HG02588 (cell line): ENCODE measurements around the gene B3GALT5.

ENCODE experiments used
- ATAC-seq: cut with Tn5 transposase; IDR thresholded peaks from one replicate; pipeline ENCODE4 v1.9.1; 2021; ENCODE audit warnings: mild to moderate bottlenecking, moderate library complexity; ENCODE audit not compliant: unreplicated experiment

B3GALT5 gene

GRCh38 chr21:39602793-39603192 is 9.9 kb upstream of the B3GALT5 start:
- no peak for ATAC-seq

GRCh38 chr21:39604951-39605350 is 7.8 kb upstream of the B3GALT5 start:
- ATAC-seq, result no peak

GRCh38 chr21:39610703-39611102 is 2.0 kb upstream of the B3GALT5 start:
- ATAC-seq, result no peak

GRCh38 chr21:39611551-39612190 is 1.1 kb upstream of the B3GALT5 start:
- no peak for ATAC-seq

- no peak for ATAC-seq
Measured at GRCh38 chr21:39613041-39613934, 548 bp downstream of the B3GALT5 start.

- ATAC-seq, result no peak
Measured at GRCh38 chr21:39616211-39616772, 3.6 kb downstream of the B3GALT5 start.

- ATAC-seq, result no peak
Measured at GRCh38 chr21:39620856-39621255, 8.1 kb downstream of the B3GALT5 start.

GRCh38 chr21:39625211-39625895 is 12.6 kb downstream of the B3GALT5 start:
- ATAC-seq, result no peak

GRCh38 chr21:39628385-39628784 is 15.6 kb downstream of the B3GALT5 start:
- ATAC-seq, result no peak

GRCh38 chr21:39630191-39630591 is 17.5 kb downstream of the B3GALT5 start:
- ATAC-seq, result no peak

- ATAC-seq, result no peak
Measured at GRCh38 chr21:39630827-39631226, 18.1 kb downstream of the B3GALT5 start.

GRCh38 chr21:39631842-39632562 is 19.3 kb downstream of the B3GALT5 start:
- no peak for ATAC-seq

GRCh38 chr21:39632796-39633442 is 20.2 kb downstream of the B3GALT5 start:
- no peak for ATAC-seq

GRCh38 chr21:39633770-39634181 is 21.0 kb downstream of the B3GALT5 start:
- no peak for ATAC-seq

- ATAC-seq, result no peak
Measured at GRCh38 chr21:39634507-39634906, 21.8 kb downstream of the B3GALT5 start.

GRCh38 chr21:39637197-39637970 is 24.6 kb downstream of the B3GALT5 start:
- ATAC-seq, result no peak

- no peak for ATAC-seq
Measured at GRCh38 chr21:39637971-39638240, 25.2 kb downstream of the B3GALT5 start.

- no peak for ATAC-seq
Measured at GRCh38 chr21:39638281-39638680, 25.5 kb downstream of the B3GALT5 start.

GRCh38 chr21:39640754-39641153 is 28.0 kb downstream of the B3GALT5 start:
- ATAC-seq, result no peak
